HG02970 (cell line): ENCODE data around the gene CTTNBP2.

Source experiments
- ATAC-seq: cut with Tn5 transposase; IDR thresholded peaks from one replicate; pipeline ENCODE4 v1.9.1; 2021; ENCODE audit warnings: mild to moderate bottlenecking, moderate library complexity, moderate number of reproducible peaks; ENCODE audit not compliant: unreplicated experiment, low FRiP score

Gene CTTNBP2

GRCh38 chr7:117827862-117828261 is 45.4 kb downstream of the CTTNBP2 start:
- no peak for ATAC-seq

DNA sequence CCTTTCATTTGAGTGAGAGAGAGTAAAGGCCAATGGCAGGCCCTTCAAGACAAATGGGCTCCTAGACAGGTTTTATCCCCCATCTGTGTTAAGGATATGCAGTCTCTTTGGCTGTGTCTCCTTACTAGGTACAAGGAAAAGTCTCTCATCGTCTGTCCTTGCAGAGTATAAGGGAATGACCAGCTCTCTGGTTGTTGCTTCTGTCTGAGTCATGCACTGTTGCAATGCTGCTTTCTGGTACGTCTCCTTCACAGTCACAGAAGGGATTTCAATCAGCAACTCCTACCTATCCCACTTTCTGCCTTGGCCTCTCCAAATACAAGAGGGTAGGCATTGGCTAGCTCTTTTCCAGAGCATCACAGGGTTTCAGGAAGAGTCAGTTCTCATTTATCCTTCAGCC is 48.1 kb downstream of the CTTNBP2 start:
- ATAC-seq, result no peak

DNA sequence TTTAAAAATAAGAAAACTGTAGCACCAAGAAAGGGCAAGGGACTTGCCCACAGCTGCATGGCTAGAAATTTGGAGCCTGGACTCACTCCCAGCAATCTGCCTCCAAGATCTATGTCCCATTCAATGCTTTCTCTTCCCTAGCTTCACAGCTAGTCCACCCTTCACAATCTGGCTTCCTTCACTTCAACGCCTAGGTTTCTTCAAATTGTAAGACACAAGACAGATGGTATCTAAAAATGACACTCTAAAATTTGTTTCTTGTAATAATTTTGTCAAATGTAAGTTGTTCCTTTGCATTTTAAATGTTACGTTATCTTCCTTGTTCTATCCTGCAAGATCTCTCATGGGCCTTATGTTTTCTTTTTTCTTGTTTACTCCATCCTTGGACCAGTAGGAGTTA is 48.6 kb downstream of the CTTNBP2 start:
- ATAC-seq, result no peak

GRCh38 chr7:117819558-117819957 is 53.7 kb downstream of the CTTNBP2 start:
- ATAC-seq, result no peak

DNA sequence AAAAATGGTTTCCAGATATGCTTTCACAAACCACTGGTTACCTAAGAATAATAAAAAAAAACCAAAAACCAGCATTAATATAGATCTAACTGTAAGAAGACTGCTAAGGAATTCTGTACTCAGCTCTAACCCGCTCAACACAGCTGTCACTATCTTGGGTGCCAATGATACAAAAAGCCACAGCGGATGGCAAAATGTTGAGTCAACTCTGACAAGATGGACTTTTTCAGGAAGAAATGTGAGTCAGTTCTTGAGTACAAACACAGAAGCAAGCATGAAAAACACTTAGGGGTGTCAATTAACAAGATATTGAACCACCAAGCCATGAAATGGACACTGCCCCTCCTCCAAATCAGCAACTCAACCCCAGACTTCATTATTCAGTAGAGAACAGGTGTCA is 55.0 kb downstream of the CTTNBP2 start:
- ATAC-seq, result no peak

DNA sequence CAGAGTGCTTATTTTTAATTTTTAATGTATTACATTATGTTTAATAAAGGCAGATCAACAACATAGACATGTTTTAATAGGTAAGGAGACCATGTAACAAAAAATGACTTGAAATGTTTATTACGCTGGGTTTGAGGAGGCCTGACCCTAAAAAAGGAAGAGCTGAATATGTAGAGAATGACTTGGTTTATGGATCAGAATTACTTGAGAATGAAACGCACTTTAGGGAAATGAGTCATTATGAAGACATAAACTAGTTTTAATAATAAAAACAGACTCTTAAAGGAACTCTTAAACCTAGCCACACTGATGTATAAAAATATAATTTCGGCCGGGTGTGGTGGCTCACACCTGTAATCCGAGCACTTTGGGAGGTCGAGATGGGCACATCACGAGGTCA is 56.5 kb downstream of the CTTNBP2 start:
- no peak for ATAC-seq

GRCh38 chr7:117811696-117812095 is 61.5 kb downstream of the CTTNBP2 start:
- ATAC-seq, result no peak

DNA sequence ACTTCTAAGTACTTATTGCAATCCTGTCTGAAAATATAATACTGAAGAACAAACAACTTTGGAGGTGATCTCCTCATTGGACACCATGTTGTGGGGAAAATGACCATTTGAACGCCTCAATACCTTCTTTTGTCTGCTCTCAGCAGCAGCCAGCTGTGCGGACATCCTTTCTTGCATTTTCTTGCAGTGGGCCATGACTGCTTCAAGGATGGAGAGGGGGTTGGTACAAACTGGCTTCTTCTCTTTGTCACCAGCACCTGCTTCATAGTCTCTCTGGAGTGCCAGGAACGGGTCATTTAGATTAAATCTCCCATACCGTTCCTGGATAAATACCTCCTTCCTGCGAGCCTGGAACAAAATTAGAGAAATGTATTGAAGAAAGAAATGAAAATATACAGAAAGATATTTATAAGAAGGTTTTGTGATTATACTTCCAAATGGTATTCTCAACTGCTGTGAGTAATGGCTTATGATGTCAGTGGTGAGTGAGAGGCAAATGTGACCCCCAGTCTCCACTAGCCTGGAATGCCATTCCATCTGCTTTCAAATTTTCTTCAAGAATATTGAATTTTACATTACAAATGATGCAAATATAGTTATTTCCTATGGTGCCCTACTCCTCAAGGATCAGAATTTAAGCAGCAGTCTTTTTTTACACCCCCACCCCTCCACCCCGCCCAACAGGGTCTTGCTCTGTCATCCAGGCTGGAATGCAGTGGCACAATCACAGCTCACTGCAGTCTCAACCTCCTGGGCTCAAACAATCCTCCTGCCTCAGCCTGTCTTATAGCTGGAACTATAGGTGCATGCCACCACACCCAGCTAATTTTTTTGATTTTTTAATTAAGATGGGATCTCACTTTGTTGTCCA is 62.4 kb downstream of the CTTNBP2 start:
- no peak for ATAC-seq

GRCh38 chr7:117809958-117810357 is 63.3 kb downstream of the CTTNBP2 start:
- ATAC-seq, result no peak

DNA sequence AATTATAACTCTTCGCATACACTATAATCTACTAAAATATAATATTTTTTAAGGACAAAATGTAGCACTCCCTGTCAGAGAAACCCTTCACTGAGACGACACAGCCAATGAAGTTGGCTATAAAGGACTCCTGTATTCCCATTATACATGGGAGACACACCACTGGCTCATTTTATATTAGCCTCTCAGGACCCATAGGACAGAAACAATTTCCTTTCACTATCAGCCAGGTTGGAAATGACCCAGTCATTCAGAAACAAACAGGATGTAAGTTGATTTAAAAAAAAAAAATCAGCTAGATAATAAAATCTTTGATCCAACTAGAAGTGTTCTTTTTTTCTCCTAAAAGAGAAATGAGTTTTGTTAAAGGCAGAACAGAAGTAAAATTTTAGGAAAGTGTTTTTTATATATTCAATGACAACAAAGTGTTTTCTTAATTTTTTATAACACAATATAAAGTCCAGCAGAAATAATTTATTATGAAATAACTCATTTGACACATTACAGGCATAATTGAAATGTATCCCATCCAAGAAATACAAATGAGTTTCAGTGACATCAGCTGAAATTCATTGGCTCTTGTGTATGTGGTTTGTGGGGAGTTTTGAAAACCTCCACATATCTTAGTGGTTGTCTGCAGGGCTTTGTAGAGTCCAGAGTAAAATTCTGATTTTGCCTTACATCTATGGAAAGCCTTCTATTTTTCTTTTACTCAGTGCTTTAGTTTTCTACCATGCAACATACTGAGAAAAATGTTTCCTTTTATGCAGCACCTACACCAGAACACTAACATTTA is 64.1 kb downstream of the CTTNBP2 start:
- no peak for ATAC-seq

- no peak for ATAC-seq
Measured at GRCh38 chr7:117808341-117808757, 64.9 kb downstream of the CTTNBP2 start.

DNA sequence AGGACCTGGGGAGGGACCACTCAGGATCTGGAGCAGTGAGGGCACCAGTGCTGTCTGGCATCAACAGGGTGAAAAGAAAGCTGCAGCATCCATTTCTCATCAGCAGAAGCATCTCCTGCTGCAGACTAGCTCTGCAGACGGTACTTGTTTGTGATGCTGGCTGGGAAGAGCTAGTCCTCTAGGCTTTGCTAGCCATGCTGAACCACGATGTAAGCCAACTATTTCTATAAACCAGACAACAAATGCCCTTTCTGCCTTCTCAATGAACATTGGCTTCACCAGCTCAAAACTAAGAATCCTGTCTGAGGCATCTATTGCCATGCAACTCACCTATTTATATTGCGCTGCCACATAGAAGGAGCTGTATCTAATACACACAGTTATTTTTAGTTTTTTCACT is 65.6 kb downstream of the CTTNBP2 start:
- ATAC-seq, result no peak

DNA sequence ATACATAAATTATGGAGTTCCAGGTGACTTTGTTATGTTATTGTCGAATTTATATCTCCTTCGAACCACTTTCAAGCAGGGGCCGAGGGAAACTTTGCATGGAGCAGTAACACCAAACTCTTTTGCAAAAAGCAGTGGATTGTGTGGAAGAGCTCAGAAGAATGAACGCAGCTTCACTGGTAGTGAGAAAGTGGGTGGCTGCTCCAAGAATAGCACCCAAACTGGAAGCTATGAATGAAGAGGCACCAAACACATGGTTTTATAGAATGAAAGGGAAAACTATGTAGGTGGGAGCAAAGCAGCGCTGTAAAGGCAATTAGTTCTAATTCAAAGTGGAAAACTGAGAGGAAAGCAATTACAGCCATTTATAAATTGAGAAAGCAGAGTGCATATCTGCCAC is 67.2 kb downstream of the CTTNBP2 start:
- no peak for ATAC-seq

- no peak for ATAC-seq
Measured at GRCh38 chr7:117805241-117805640, 68.0 kb downstream of the CTTNBP2 start.

DNA sequence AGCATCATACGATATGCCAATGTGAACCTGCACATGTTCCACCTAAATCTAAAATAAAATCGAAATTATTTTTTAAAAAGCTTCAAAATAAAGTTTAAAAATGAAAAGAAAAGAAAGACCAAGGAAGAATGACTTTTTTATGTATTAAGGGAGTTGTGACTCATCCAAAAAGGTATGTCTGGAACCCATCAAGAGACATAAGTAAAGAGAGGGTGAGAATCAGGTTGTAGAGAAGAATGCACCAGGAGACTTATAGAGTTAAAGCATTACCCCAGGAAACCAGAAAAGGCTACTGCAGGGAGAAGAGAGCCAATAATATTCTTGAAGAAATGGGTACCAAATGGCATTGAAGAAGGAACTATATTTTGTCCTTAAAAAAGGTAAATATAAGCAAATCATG is 69.8 kb downstream of the CTTNBP2 start:
- ATAC-seq, result no peak

DNA sequence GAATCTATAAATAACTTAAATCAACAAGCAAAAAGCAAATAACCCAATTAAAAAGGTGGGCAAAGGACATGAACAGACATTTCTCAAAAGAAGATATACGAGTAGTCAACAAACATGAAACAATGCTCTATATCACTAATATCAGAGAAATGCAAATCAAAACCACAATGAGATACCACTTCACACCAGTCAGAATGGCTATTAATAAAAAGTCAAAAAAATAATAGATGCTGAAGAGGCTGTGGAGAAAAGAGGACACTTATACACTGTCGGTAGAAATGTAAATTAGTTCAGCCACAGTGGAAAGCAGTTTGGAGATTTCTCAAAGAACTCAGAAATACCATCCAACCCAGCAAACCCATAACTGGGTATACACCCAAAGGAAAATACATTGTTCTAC is 70.6 kb downstream of the CTTNBP2 start:
- no peak for ATAC-seq

- no peak for ATAC-seq
Measured at GRCh38 chr7:117800841-117801240, 72.4 kb downstream of the CTTNBP2 start.

DNA sequence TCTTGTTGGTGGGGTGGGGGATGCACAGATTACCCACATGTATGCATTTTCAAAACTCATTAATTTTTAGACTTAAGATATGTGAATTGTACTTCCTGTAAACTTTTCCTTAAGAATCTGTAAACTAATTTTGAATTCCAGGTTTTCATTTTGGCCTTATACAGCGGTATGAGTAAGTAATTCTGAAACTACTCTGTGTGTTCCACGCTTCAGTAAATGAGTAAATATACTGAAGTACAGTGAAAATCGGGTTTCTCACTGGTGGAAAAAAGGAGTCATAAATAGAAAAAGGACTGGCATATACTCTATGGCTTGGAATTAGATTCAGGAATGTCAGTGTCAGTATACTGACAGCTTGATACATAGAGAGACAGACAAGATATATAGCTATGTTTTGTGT is 72.8 kb downstream of the CTTNBP2 start:
- ATAC-seq, result no peak

DNA sequence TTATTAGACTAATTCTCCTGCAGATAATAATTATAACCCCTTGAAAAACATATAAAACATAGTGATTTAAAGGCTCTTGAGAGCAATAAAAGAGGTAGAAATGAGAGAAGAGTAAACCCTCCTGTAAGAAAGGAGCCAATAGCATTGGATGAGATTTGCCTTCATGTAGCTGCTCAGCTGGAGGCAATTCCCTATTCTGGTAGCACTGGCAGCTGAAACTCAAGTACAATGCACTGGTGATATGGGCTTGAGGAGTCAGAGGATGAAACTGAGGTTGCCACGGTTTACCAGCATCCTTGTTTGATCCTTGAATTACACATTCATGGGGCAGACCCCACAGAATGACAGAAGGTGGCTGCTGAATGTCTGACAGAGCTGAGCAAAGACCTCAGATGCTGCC is 76.4 kb downstream of the CTTNBP2 start:
- no peak for ATAC-seq

DNA sequence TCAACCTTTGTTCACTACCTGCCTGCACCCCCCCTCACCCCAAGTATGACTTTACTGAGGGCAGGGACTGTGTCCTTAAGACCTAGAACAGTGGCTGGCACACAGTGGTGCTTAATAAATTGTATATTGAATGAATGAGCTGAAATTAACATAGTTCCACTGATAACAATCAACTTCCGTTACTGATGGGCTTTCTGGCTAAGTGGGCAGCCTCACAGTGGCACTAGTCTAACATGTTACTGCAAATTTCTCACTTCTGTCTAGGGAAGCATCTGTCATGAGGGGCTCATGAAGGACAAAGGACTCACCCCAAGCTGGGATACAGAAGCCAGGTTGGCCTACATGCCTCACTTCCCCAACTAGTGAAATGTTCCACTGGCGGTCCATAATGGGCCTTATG is 79.3 kb downstream of the CTTNBP2 start:
- no peak for ATAC-seq

DNA sequence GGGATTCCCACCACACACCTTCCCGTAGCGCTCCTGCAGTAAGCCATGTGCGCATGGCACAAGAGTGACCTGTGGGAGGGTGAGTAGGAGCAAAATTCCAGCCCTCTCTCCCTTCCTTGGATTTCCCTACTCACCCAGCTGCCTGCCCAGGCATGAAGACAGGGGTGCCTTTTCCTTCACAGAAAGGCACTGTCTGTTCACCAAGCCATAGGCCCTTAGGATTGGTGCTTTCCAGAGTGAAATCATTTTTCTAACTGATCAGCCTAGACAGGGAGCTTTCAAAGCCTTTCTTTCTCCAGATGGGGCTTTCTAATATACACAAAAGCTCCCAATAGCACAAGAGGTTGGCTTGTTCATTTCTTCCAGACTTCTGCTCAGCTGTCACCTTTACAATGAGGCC is 79.7 kb downstream of the CTTNBP2 start:
- ATAC-seq, result no peak
